HG02973 (cell line): ENCODE results near the gene AVL9.
"Not testable (repeated sequence)": the region's sequence is repeated elsewhere in the genome, so short reads cannot be mapped to it uniquely, and the experiment has no call there.

Experiments used
- ATAC-seq: cut with Tn5 transposase; IDR thresholded peaks from one replicate; pipeline ENCODE4 v1.9.1; 2021; ENCODE audit warnings: moderate library complexity; ENCODE audit not compliant: unreplicated experiment

AVL9 gene

GRCh38 chr7:32586291-32587221 is 91.3 kb downstream of the AVL9 start:
- ATAC-seq = no peak

DNA sequence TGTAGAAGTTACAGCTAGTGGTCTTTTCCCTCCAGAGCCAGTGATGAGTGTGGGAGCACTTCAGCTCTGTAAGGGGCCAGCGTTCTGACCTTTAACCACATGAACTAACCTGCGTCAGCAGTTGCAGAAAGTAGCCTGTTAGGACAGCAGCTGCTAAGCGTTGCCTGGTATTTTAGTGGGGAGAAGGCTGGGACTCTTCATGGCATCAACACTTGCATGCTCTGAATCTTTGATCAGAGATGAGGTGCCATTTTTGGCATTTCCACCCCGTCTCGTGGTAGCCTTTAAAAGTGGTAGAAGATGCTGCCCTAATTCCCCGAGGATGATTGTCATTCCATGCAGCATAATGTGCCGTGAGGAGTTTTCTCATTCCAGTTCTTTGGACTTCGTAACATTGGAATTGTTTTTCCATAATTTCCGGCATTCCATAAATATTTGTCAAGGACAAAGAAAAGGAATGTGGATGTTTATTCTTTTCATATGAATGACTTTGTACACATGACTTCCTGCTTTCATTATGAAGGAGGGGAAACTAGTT is 92.2 kb downstream of the AVL9 start:
- no peak for ATAC-seq

GRCh38 chr7:32588657-32589056 is 93.4 kb downstream of the AVL9 start:
- ATAC-seq = no peak

DNA sequence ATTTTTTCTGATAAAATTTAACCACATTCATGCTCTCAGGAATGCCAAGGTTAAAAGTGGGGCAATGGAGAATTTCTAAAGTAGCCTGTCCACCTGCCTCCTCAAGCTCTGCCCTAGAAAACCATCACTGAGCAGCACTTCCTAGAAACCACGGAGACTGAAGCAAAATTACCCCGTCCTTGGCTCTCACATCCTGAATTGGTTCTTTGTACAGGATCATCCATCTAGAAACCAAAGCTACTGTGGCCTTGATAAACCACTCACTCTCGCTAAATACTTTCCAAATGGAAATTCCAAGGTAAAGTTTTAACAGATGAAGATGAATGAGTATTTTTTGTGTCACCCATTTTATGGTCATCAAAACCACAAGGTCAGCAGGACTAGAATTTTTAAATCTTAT is 96.6 kb downstream of the AVL9 start:
- ATAC-seq = no peak

DNA sequence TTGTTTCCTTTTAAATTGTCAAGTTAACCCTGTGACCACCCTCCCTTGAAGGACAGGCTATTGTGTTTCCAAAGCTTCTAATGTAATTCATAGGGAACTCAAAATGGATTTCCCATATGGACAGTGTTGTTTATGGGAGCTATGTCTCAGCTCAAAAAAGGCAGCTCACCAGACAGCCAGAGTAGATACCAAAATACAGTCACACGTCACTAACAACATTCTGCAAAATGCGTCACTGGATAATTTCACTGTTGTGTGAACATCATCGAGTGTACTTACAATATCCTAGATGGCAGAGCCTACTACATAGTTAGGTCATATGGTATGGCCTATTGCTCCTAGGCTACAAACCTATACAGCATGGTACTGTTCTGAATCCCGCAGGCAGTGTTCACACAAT is 97.4 kb downstream of the AVL9 start:
- no peak for ATAC-seq

DNA sequence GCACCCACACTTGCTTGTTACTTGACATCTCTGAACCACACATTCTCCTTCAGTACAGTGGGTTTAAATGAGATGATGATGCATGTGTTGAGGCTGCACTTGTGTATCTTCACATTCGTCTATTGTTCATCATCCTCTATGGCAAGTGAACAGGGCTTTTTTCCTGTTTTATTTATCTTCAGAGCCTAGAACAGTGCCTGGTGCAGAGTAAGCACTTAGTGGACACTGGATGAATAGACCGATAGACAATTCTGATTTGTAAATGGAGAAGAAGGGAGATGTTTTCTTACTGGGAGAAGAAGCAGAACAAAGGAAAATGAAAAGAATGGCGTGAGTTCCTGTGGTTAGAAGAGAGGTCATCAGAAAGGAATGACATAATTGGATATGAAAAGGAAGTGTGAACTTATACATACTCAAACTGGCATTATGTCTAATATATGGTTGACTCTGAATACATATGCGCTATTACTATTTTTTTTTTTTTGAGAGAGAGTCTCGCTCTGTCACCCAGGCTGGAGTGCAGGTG is 99.7 kb downstream of the AVL9 start:
- no peak for ATAC-seq

GRCh38 chr7:32601196-32601595 is 105.9 kb downstream of the AVL9 start:
- not testable (repeated sequence) for ATAC-seq

- ATAC-seq = no peak
Observed at GRCh38 chr7:32602470-32602869, 107.2 kb downstream of the AVL9 start.

DNA sequence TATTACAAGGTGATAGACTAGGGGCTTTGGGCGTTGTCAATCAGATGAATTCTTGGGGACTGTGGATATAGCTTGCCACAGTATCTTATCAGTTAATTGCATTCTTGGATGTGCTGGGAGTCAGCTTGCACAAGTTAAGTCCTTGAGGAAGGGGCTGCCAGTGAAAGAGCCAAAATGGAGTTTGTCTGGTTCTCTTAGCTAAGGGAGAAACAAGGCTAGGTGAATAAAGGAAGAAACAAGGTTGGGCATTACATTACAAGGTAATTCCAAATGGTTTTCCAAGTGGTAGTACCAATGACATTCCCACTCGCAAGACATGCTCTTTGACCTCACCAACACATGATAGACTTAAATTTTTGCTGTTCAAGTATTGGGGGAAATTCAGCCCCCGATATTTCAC is 108.2 kb downstream of the AVL9 start:
- ATAC-seq = not testable (repeated sequence)

GRCh38 chr7:32604047-32604446 is 108.8 kb downstream of the AVL9 start:
- not testable (repeated sequence) for ATAC-seq

DNA sequence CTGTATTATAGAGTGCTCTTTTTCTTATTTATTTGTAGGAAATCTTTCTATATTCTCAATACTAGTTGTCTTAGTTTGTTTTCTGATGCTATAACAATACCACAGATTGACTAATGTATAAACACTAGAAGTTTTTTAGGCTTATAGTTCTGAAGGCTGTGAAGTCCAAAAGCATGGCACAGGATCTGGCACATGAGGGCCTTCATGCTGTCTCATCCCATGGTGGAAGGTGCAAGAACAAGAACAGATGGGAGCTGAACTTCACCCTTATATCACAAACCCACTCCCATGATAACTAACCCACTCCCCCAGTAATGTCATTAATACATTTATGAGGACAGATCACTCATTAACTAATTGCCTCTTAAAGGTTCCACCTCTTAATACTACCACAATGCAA is 109.7 kb downstream of the AVL9 start:
- no peak for ATAC-seq

DNA sequence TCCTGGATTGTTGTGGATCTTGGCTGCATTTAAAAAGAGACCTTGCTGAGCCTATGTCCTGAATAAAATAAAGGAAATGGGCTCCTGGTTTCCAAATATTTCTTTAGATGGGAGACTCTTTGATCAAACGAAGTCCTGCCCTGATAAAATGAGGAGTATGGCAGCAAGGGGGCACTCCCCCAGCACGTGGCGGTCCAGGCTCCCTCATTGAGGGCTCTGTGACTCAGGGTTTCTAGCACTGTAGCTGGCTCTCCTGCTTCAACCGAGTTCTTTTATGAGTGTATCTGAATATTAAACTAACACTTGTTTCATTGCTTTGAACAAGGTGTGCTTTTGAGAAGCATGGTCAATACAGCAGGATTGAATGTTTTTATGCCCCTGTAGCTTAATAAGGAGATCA is 114.2 kb downstream of the AVL9 start:
- ATAC-seq = no peak

- no peak for ATAC-seq
Observed at GRCh38 chr7:32611201-32612099, 116.2 kb downstream of the AVL9 start.

DNA sequence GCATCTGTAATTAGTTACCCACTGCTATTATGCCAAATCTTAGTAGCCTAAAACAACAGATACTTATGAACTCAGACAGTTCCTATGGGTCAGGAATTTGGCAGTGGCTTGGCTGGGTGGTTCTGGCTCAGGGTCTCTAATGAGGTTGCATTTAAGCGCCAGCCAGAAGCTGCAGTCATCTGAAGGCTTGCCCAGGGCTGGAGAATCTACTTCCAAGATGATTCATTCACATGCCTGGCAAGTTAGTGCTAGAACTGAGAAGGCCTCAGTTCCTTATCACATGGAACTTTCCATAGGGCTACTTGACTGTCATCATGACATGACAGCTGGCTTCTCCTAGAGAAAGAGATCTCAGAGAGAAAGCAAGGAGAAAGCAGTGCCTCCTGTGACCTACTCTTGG is 121.3 kb downstream of the AVL9 start:
- ATAC-seq = no peak

DNA sequence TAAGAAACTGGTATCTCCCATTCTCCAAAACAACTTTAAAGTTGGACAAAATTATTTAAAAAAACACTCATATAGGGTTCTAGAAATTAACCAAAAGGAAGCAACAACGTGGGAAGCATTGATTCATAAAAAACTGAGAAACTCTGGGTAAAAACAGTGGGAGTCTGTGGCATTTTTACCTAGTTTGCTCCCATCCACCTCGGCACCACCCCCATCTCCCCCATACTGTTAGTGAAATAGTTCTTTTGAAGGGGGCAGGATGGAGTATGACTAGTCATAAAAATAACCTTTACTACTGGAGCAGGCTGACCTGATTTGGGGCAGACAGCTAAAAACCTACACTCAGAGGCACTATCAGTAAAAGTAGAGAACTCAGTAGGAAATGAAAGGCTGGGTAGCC is 123.2 kb downstream of the AVL9 start:
- ATAC-seq = no peak

DNA sequence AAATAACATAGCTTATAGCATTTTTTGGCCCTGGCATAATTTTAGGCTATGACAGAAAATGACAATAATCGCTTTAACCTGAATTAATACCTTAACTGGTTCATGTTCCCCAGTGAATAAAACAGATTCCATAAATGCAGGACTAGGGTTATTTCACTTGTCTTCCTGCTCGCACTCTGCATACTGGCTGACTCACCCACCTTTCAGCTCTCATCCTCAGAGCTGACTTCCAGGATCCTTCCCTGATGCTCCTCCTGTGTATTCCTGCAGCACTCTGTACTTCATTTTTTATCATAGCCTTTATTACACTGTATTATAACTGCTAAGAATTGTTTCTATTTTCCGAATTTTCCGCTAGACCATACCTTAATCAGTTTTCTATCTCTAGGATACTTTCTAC is 123.7 kb downstream of the AVL9 start:
- no peak for ATAC-seq

DNA sequence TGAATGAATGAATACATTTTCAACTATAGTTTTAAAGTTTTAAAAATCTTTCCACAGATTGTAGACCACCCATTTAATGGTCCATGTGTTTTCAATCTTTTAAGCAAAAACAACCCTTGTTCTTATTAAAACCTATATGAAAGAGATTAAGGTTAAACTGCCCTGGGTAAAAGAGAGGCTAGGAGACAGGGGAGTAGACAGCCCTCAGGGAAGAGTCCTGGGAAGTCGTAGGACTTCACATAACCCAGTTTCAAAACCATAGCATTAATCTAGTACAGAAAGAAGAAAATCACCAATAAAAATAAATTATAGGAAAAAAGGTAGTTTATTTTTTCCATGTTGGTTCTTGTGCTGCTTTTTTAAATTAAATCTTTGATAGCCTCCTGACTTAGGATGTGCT is 124.1 kb downstream of the AVL9 start:
- ATAC-seq = not testable (repeated sequence)

DNA sequence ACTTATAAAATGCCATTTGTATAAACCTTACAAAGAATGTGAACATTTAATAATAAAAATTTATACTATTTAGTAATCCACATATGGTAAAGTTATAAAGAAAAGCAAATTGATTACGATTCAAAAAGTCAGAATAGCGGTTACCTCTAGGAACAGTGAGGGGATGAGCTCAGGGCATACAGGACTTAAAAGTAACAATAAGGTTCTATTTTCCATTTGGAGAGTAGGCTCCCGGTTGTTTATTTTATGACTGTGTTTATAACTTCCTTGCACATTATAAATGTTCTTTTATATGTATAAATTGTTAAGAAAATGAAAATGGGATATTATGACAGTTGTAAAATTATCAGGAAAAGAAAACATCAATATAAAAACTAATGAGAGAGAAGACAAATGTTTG is 135.7 kb downstream of the AVL9 start:
- no peak for ATAC-seq

DNA sequence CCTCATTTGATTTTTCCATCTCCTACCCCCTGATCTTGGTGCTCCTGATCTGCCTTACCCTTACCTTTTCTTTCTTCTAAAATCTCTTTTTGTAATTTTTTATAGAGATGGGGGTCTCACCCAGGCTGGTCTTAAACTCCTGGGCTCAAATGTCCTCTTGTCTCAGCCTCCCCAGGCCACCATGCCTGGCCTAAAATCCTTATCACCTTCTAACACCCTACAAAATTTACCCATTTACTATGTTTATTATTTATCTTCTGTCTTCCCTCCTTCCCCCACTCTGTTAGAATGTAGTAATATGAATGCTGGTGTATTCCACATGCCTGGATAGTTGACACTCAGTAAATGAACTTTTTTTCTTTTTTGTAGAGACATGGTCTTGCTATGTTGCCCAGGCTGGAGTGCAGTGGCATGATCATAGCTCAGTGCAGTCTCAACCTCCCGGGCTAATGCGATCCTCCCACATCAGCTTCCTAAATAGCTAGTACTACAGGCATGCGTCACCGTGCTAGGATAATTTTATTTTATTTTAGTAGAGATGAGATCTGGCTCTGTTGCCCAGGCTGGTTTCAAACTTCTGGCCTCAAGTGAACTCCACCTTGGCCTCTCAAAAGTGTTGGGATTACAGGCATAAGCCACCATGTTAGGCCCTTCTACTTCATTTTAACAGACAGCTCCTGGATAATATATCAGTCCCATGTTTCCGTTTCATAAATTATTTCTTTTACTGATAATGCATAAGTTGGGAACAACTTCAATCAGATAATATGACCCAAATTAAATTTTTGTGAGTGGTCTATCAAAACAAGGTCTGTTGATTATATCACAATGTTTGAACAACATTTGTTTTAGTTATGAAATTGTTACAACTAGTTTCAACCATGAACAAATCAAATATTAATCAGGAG is 136.6 kb downstream of the AVL9 start:
- not testable (repeated sequence) for ATAC-seq

GRCh38 chr7:32633446-32633845 is 138.2 kb downstream of the AVL9 start:
- ATAC-seq = not testable (repeated sequence)
